HEK293 (cell line): Measurements from ENCODE around the gene PHF23.
A peak's percentile ranks its signal among the peaks of the same experiment; 100 is the strongest.

ENCODE experiments used
- MYNN ChIP-seq: fragments of 450-650 bp; formaldehyde crosslinking; IDR thresholded peaks from 2 replicates; pipeline ENCODE4 v1.5.1; 2016; ENCODE audit warnings: missing biosample characterization, missing genetic modification characterization, borderline replicate concordance
- OSR2 ChIP-seq: fragments of 450-650 bp; formaldehyde crosslinking; IDR thresholded peaks from 2 replicates; pipeline ENCODE4 v1.5.1; 2016; ENCODE audit warnings: missing biosample characterization, missing genetic modification characterization
- REPIN1 ChIP-seq: fragments of 450-650 bp; formaldehyde crosslinking; IDR thresholded peaks from 2 replicates; pipeline ENCODE4 v1.5.1; 2017; ENCODE audit warnings: missing biosample characterization, missing genetic modification characterization, low read depth
- SCRT1 ChIP-seq: fragments of 450-650 bp; formaldehyde crosslinking; IDR thresholded peaks from 2 replicates; pipeline ENCODE4 v1.5.1; 2016; ENCODE audit warnings: missing biosample characterization, missing genetic modification characterization, borderline replicate concordance
- SP3 ChIP-seq: fragments of 450-650 bp; formaldehyde crosslinking; IDR thresholded peaks from 2 replicates; pipeline ENCODE4 v1.5.1; 2016; ENCODE audit warnings: missing biosample characterization, missing genetic modification characterization
- ZBTB20 ChIP-seq: fragments of 450-650 bp; formaldehyde crosslinking; IDR thresholded peaks from 2 replicates; pipeline ENCODE4 v1.5.1; 2016; ENCODE audit warnings: missing biosample characterization, missing genetic modification characterization
- ZFP69B ChIP-seq: fragments of 450-650 bp; formaldehyde crosslinking; IDR thresholded peaks from 2 replicates; pipeline ENCODE4 v1.5.1; 2016; ENCODE audit warnings: missing biosample characterization, missing genetic modification characterization
- ZNF138 ChIP-seq: fragments of 450-650 bp; formaldehyde crosslinking; IDR thresholded peaks from 2 replicates; pipeline ENCODE4 v1.5.1; 2016; ENCODE audit warnings: missing biosample characterization, missing genetic modification characterization, borderline replicate concordance
- ZNF16 ChIP-seq: fragments of 450-650 bp; formaldehyde crosslinking; IDR thresholded peaks from 2 replicates; pipeline ENCODE4 v1.5.1; 2016; ENCODE audit warnings: low read depth, missing biosample characterization, missing genetic modification characterization
- ZNF169 ChIP-seq: fragments of 450-650 bp; formaldehyde crosslinking; IDR thresholded peaks from 2 replicates; pipeline ENCODE4 v1.5.1; 2016; ENCODE audit warnings: missing biosample characterization, missing genetic modification characterization
- ZNF248 ChIP-seq: fragments of 450-650 bp; formaldehyde crosslinking; IDR thresholded peaks from 2 replicates; pipeline ENCODE4 v1.5.1; 2017; ENCODE audit warnings: missing biosample characterization, missing genetic modification characterization
- ZNF324 ChIP-seq: fragments of 450-650 bp; formaldehyde crosslinking; IDR thresholded peaks from 2 replicates; pipeline ENCODE4 v1.5.1; 2016; ENCODE audit warnings: missing biosample characterization, missing genetic modification characterization
- ZNF341 ChIP-seq: fragments of 450-650 bp; formaldehyde crosslinking; IDR thresholded peaks from 2 replicates; pipeline ENCODE4; 2016; ENCODE audit warnings: low read depth, missing biosample characterization, missing genetic modification characterization
- ZNF354C ChIP-seq: fragments of 450-650 bp; formaldehyde crosslinking; IDR thresholded peaks from 2 replicates; pipeline ENCODE4 v1.5.1; 2016; ENCODE audit warnings: missing biosample characterization, missing genetic modification characterization, low read depth, borderline replicate concordance
- ZNF391 ChIP-seq: fragments of 450-650 bp; formaldehyde crosslinking; IDR thresholded peaks from 2 replicates; pipeline ENCODE4 v1.5.1; 2016; ENCODE audit warnings: low read depth, missing biosample characterization, missing genetic modification characterization, borderline replicate concordance
- ZNF473 ChIP-seq: fragments of 450-650 bp; formaldehyde crosslinking; IDR thresholded peaks from 2 replicates; pipeline ENCODE4 v1.5.1; 2017; ENCODE audit warnings: missing biosample characterization, missing genetic modification characterization
- ZNF501 ChIP-seq: fragments of 450-650 bp; formaldehyde crosslinking; IDR thresholded peaks from 2 replicates; pipeline ENCODE4 v1.5.1; 2016; ENCODE audit warnings: missing biosample characterization, missing genetic modification characterization
- ZNF571 ChIP-seq: fragments of 450-650 bp; formaldehyde crosslinking; IDR thresholded peaks from 2 replicates; pipeline ENCODE4 v1.5.0; 2017; ENCODE audit warnings: missing biosample characterization, missing genetic modification characterization
- ZNF600 ChIP-seq: fragments of 450-650 bp; formaldehyde crosslinking; IDR thresholded peaks from 2 replicates; pipeline ENCODE4 v1.5.1; 2016; ENCODE audit warnings: missing biosample characterization, missing genetic modification characterization
- ZNF629 ChIP-seq: fragments of 450-650 bp; formaldehyde crosslinking; IDR thresholded peaks from 2 replicates; pipeline ENCODE4 v1.5.1; 2017; ENCODE audit warnings: missing biosample characterization, missing genetic modification characterization
- ZNF677 ChIP-seq: fragments of 450-650 bp; IDR thresholded peaks from 2 replicates; pipeline ENCODE4 v1.5.0; 2018; ENCODE audit warnings: missing biosample characterization, mild to moderate bottlenecking, missing genetic modification characterization, moderate library complexity
- TF ChIP-seq, protein P1 (sequence below): fragments of 450-650 bp; formaldehyde crosslinking; IDR thresholded peaks from 2 replicates; pipeline ENCODE4 v1.5.1; 2016; ENCODE audit warnings: missing biosample characterization, missing genetic modification characterization, borderline replicate concordance
- TF ChIP-seq, protein P2 (sequence below): fragments of 450-650 bp; formaldehyde crosslinking; IDR thresholded peaks from 2 replicates; pipeline ENCODE4 v1.5.1; 2016; ENCODE audit warnings: missing biosample characterization, missing genetic modification characterization
- TF ChIP-seq, protein P3 (sequence below): fragments of 450-650 bp; formaldehyde crosslinking; conservative IDR thresholded peaks from 2 replicates; pipeline ENCODE4 v1.5.1; 2016; ENCODE audit warnings: low read depth, missing biosample characterization, missing genetic modification characterization
- TF ChIP-seq, protein P4 (sequence below): fragments of 450-650 bp; formaldehyde crosslinking; IDR thresholded peaks from 2 replicates; pipeline ENCODE4 v1.5.1; 2016; ENCODE audit warnings: missing biosample characterization, missing genetic modification characterization
- TF ChIP-seq, protein P5 (sequence below): fragments of 450-650 bp; formaldehyde crosslinking; IDR thresholded peaks from 2 replicates; pipeline ENCODE4 v1.5.1; 2016; ENCODE audit warnings: missing biosample characterization, missing genetic modification characterization, low read depth

PHF23 gene

DNA sequence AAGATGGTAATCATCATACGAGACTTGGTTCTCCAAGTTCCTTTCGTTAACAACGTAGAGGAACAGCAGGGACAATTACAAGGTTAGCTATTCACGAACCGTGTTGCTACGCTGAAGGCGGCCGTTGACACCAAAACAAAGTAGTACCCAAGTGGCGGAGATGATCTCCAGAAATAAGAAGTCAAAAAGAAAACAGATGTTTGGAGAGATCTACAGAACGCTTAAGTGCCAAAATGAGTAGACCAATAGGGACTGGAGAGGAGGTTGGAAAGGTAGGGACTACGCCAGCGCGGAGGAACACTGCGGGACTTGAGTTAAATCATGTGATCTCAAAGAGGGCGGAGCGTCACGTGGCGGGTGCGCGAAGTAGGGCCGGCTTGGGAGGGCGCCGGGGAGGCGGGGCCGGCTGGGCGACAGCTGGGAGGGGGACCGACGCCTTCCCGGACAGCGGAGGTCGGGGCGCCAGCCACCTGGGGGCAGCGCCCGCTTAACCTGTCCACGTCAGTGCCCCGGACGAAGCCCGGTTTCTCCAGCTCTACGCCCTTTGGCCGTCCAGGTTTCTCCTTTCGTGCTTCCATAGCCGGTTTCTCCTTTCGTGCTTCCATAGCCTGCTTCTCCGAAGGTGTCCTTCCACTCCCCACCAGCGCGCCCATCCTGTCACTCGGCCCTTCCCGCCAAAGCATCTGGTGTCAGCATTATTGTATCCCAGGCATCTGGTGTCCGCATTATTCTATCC lies 3.6 kb upstream of the PHF23 start (continued):
- TF ChIP-seq, protein P1, sequence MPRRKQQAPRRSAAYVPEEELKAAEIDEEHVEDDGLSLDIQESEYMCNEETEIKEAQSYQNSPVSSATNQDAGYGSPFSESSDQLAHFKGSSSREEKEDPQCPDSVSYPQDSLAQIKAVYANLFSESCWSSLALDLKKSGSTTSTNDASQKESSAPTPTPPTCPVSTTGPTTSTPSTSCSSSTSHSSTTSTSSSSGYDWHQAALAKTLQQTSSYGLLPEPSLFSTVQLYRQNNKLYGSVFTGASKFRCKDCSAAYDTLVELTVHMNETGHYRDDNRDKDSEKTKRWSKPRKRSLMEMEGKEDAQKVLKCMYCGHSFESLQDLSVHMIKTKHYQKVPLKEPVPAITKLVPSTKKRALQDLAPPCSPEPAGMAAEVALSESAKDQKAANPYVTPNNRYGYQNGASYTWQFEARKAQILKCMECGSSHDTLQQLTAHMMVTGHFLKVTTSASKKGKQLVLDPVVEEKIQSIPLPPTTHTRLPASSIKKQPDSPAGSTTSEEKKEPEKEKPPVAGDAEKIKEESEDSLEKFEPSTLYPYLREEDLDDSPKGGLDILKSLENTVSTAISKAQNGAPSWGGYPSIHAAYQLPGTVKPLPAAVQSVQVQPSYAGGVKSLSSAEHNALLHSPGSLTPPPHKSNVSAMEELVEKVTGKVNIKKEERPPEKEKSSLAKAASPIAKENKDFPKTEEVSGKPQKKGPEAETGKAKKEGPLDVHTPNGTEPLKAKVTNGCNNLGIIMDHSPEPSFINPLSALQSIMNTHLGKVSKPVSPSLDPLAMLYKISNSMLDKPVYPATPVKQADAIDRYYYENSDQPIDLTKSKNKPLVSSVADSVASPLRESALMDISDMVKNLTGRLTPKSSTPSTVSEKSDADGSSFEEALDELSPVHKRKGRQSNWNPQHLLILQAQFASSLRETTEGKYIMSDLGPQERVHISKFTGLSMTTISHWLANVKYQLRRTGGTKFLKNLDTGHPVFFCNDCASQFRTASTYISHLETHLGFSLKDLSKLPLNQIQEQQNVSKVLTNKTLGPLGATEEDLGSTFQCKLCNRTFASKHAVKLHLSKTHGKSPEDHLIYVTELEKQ (tag by site-specific recombination), result peak; percentile 95
- TF ChIP-seq ZFP69B (peak; percentile 86), SCRT1 (tag by site-specific recombination) (no peak), ZNF391 (tag by site-specific recombination) (peak; percentile 98), ZNF341 (tag by site-specific recombination) (peak; percentile 78), ZBTB20 (tag by site-specific recombination) (peak; percentile 54), ZNF138 (tag by site-specific recombination) (no peak), ZNF248 (tag by site-specific recombination) (no peak), SP3 (tag by site-specific recombination) (peak; percentile 99), ZNF571 (no peak), REPIN1 (tag by site-specific recombination) (peak; percentile 95), ZNF354C (no peak), ZNF600 (tag by site-specific recombination) (peak; percentile 99), ZNF501 (tag by site-specific recombination) (peak; percentile 94), ZNF16 (tag by site-specific recombination) (no peak), OSR2 (tag by site-specific recombination) (peak; percentile 67), ZNF473 (tag by site-specific recombination) (no peak), ZNF677 (tag by site-specific recombination) (no peak), ZNF169 (tag by site-specific recombination) (no peak), ZNF629 (peak; percentile 88), MYNN (tag by site-specific recombination) (no peak), ZNF324 (tag by site-specific recombination) (peak; percentile 97)
- TF ChIP-seq, protein P2, sequence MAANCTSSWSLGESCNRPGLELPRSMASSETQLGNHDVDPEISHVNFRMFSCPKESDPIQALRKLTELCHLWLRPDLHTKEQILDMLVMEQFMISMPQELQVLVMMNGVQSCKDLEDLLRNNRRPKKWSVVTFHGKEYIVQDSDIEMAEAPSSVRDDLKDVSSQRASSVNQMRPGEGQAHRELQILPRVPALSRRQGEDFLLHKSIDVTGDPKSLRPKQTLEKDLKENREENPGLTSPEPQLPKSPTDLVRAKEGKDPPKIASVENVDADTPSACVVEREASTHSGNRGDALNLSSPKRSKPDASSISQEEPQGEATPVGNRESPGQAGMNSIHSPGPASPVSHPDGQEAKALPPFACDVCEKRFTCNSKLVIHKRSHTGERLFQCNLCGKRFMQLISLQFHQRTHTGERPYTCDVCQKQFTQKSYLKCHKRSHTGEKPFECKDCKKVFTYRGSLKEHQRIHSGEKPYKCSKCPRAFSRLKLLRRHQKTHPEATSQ (tag by site-specific recombination), result peak; percentile 97
- TF ChIP-seq, protein P3, sequence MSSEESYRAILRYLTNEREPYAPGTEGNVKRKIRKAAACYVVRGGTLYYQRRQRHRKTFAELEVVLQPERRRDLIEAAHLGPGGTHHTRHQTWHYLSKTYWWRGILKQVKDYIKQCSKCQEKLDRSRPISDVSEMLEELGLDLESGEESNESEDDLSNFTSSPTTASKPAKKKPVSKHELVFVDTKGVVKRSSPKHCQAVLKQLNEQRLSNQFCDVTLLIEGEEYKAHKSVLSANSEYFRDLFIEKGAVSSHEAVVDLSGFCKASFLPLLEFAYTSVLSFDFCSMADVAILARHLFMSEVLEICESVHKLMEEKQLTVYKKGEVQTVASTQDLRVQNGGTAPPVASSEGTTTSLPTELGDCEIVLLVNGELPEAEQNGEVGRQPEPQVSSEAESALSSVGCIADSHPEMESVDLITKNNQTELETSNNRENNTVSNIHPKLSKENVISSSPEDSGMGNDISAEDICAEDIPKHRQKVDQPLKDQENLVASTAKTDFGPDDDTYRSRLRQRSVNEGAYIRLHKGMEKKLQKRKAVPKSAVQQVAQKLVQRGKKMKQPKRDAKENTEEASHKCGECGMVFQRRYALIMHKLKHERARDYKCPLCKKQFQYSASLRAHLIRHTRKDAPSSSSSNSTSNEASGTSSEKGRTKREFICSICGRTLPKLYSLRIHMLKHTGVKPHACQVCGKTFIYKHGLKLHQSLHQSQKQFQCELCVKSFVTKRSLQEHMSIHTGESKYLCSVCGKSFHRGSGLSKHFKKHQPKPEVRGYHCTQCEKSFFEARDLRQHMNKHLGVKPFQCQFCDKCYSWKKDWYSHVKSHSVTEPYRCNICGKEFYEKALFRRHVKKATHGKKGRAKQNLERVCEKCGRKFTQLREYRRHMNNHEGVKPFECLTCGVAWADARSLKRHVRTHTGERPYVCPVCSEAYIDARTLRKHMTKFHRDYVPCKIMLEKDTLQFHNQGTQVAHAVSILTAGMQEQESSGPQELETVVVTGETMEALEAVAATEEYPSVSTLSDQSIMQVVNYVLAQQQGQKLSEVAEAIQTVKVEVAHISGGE (tag by site-specific recombination), result peak; percentile 57; the same call in 1 of the 2 replicates
- TF ChIP-seq, protein P4, sequence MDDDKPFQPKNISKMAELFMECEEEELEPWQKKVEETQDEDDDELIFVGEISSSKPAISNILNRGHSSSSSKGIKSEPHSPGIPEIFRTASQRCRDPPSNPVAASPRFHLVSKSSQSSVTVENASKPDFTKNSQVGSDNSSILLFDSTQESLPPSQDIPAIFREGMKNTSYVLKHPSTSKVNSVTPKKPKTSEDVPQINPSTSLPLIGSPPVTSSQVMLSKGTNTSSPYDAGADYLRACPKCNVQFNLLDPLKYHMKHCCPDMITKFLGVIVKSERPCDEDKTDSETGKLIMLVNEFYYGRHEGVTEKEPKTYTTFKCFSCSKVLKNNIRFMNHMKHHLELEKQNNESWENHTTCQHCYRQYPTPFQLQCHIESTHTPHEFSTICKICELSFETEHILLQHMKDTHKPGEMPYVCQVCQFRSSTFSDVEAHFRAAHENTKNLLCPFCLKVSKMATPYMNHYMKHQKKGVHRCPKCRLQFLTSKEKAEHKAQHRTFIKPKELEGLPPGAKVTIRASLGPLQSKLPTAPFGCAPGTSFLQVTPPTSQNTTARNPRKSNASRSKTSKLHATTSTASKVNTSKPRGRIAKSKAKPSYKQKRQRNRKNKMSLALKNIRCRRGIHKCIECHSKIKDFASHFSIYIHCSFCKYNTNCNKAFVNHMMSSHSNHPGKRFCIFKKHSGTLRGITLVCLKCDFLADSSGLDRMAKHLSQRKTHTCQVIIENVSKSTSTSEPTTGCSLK (tag by site-specific recombination), result no peak
- TF ChIP-seq, protein P5, sequence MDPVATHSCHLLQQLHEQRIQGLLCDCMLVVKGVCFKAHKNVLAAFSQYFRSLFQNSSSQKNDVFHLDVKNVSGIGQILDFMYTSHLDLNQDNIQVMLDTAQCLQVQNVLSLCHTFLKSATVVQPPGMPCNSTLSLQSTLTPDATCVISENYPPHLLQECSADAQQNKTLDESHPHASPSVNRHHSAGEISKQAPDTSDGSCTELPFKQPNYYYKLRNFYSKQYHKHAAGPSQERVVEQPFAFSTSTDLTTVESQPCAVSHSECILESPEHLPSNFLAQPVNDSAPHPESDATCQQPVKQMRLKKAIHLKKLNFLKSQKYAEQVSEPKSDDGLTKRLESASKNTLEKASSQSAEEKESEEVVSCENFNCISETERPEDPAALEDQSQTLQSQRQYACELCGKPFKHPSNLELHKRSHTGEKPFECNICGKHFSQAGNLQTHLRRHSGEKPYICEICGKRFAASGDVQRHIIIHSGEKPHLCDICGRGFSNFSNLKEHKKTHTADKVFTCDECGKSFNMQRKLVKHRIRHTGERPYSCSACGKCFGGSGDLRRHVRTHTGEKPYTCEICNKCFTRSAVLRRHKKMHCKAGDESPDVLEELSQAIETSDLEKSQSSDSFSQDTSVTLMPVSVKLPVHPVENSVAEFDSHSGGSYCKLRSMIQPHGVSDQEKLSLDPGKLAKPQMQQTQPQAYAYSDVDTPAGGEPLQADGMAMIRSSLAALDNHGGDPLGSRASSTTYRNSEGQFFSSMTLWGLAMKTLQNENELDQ (tag by site-specific recombination), result no peak
